AG09319 (cell line): ENCODE measurements around the gene SERPINB10.

Experiments used
- DNase-seq: peaks from one replicate; pipeline ENCODE4 v3.0.0-alpha.2; 2010; ENCODE audit warnings: low read depth; ENCODE audit errors: extremely low read depth
- CTCF ChIP-seq: IDR thresholded peaks from 2 replicates; pipeline ENCODE4 v1.5.1; 2011; ENCODE audit warnings: low read depth, mild to moderate bottlenecking, inconsistent platforms, low read length, moderate library complexity

Gene SERPINB10

GRCh38 chr18:63882333-63883141 is 25.2 kb upstream of the SERPINB10 start:
- DNase-seq, result no peak
- no peak for TF ChIP-seq CTCF

GRCh38 chr18:63883617-63884016 is 24.1 kb upstream of the SERPINB10 start:
- no peak for TF ChIP-seq CTCF
- DNase-seq, result no peak

GRCh38 chr18:63887424-63887823 is 20.3 kb upstream of the SERPINB10 start, which contains the start of gene SERPINB2:
Gene SERPINB2 (plus strand): TSS chr18:63887705. CDS start chr18:63891445, 3,740 bp downstream.
- DNase-seq, result no peak
- TF ChIP-seq CTCF, result no peak

GRCh38 chr18:63888470-63889190 is 19.1 kb upstream of the SERPINB10 start:
- no peak for TF ChIP-seq CTCF
- DNase-seq, result no peak

- no peak for DNase-seq
- TF ChIP-seq CTCF, result no peak
Observed at GRCh38 chr18:63889626-63890025, 18.1 kb upstream of the SERPINB10 start.

GRCh38 chr18:63890237-63890949 is 17.4 kb upstream of the SERPINB10 start:
- DNase-seq, result no peak
- no peak for TF ChIP-seq CTCF
